WTC11 (cell line): ENCODE results near the gene RBM20. TPM values are rescaled to one million over a fixed set of nuclear protein-coding genes. Genes with fewer than 3 reads are reported as not detected.

ENCODE experiments used
- ATAC-seq: fragments of 200-7000 bp; cut with Tn5 transposase; 2 replicates; pipeline ENCODE4 v1.10.0; 2021; ENCODE audit warnings: mild to moderate bottlenecking, moderate library complexity
- CTCF ChIA-PET: fragments of 300-600 bp; sonication (Branson Sonifier 250); formaldehyde crosslinking; loops from one replicate; lab custom pipeline; 2021; ENCODE audit warnings: antibody characterized with exemption; lab: Charles Lee
- POLR2A ChIA-PET: fragments of 350-600 bp; sonication (Branson Sonifier 250); formaldehyde crosslinking; loops from one replicate; lab custom pipeline; 2021; ENCODE audit warnings: antibody characterized with exemption; lab: Charles Lee
- DNase-seq: peaks from one replicate; pipeline ENCODE4 v3.0.0; 2021; ENCODE audit warnings: low spot score
- H3K27ac Mint-ChIP-seq: 2 replicates; pipeline ENCODE4 v1.8.0; 2021; ENCODE audit warnings: mixed read lengths
- H3K27me3 Mint-ChIP-seq: 2 replicates; pipeline ENCODE4 v1.8.0; 2021; ENCODE audit warnings: low read depth, mild to moderate bottlenecking, moderate library complexity, mixed read lengths
- H3K36me3 Mint-ChIP-seq: 2 replicates; pipeline ENCODE4 v1.8.0; 2021; ENCODE audit warnings: mixed read lengths
- H3K4me1 Mint-ChIP-seq: 2 replicates; pipeline ENCODE4 v1.8.0; 2022; ENCODE audit warnings: mixed read lengths
- H3K4me3 Mint-ChIP-seq: 2 replicates; pipeline ENCODE4 v1.8.0; 2021; ENCODE audit warnings: mild to moderate bottlenecking, moderate library complexity, mixed read lengths
- H3K9me3 Mint-ChIP-seq: 2 replicates; pipeline ENCODE4 v1.8.0; 2021; ENCODE audit warnings: mixed read lengths
- EMX1 ChIP-seq: fragments of 250-450 bp; sonication (Bioruptor Pico); IDR thresholded peaks from 2 replicates; pipeline ENCODE4 v1.8.0; 2021; ENCODE audit warnings: mild to moderate bottlenecking
- FOXP4 ChIP-seq: sonication (generic); formaldehyde crosslinking; IDR thresholded peaks from 2 replicates; pipeline ENCODE4 v1.8.0; 2022; ENCODE audit warnings: mild to moderate bottlenecking, missing genetic modification reagents
- GRHL2 ChIP-seq: fragments of 250-450 bp; sonication (Bioruptor Pico); IDR thresholded peaks from 2 replicates; pipeline ENCODE4 v1.8.0; 2022; ENCODE audit warnings: mild to moderate bottlenecking, moderate library complexity; ENCODE audit not compliant: insufficient replicate concordance, severe bottlenecking
- HMGXB4 ChIP-seq: sonication (generic); formaldehyde crosslinking; IDR thresholded peaks from 2 replicates; pipeline ENCODE4 v1.8.1; 2023; ENCODE audit warnings: mild to moderate bottlenecking, moderate library complexity, missing genetic modification reagents
- IRF2 ChIP-seq: sonication (generic); formaldehyde crosslinking; IDR thresholded peaks from 2 replicates; pipeline ENCODE4 v1.8.0; 2022; ENCODE audit warnings: low read depth, missing genetic modification reagents, borderline replicate concordance
- JUN ChIP-seq: sonication (generic); formaldehyde crosslinking; IDR thresholded peaks from 2 replicates; pipeline ENCODE4 v1.8.0; 2023; ENCODE audit warnings: mild to moderate bottlenecking, missing genetic modification reagents
- KAT7 ChIP-seq: sonication (generic); formaldehyde crosslinking; IDR thresholded peaks from 2 replicates; pipeline ENCODE4 v1.8.1; 2023; ENCODE audit warnings: missing genetic modification reagents, mild to moderate bottlenecking, borderline replicate concordance
- NFE2L1 ChIP-seq: sonication (generic); formaldehyde crosslinking; IDR thresholded peaks from 2 replicates; pipeline ENCODE4 v1.8.1; 2023; ENCODE audit warnings: missing genetic modification reagents
- NR3C1 ChIP-seq: sonication (generic); formaldehyde crosslinking; conservative IDR thresholded peaks from 2 replicates; pipeline ENCODE4 v1.8.1; 2023; ENCODE audit warnings: low read depth, mild to moderate bottlenecking, missing genetic modification reagents
- PRDM15 ChIP-seq: sonication (generic); formaldehyde crosslinking; IDR thresholded peaks from 2 replicates; pipeline ENCODE4 v1.8.0; 2022; ENCODE audit warnings: missing genetic modification reagents
- RORB ChIP-seq: fragments of 250-450 bp; sonication (Bioruptor Pico); IDR thresholded peaks from 2 replicates; pipeline ENCODE4 v1.9.0; 2021; ENCODE audit warnings: mild to moderate bottlenecking
- STAT6 ChIP-seq: sonication (generic); formaldehyde crosslinking; conservative IDR thresholded peaks from 2 replicates; pipeline ENCODE4 v1.8.1; 2023; ENCODE audit warnings: mild to moderate bottlenecking, low read depth, missing genetic modification reagents, moderate library complexity
- TP53 ChIP-seq: sonication (generic); formaldehyde crosslinking; IDR thresholded peaks from 2 replicates; pipeline ENCODE4 v1.8.1; 2023; ENCODE audit warnings: mild to moderate bottlenecking, missing genetic modification reagents
- ZNF138 ChIP-seq: sonication (generic); formaldehyde crosslinking; conservative IDR thresholded peaks from 2 replicates; pipeline ENCODE4 v1.8.1; 2022; ENCODE audit warnings: mild to moderate bottlenecking, moderate library complexity, missing genetic modification reagents
- ZNF263 ChIP-seq: sonication (generic); formaldehyde crosslinking; IDR thresholded peaks from 2 replicates; pipeline ENCODE4 v1.8.1; 2022; ENCODE audit warnings: low read depth, mild to moderate bottlenecking, moderate library complexity, missing genetic modification reagents
- ZNF532 ChIP-seq: fragments of 250-450 bp; sonication (Bioruptor Pico); IDR thresholded peaks from 2 replicates; pipeline ENCODE4 v1.9.0; 2021; ENCODE audit warnings: mild to moderate bottlenecking, borderline replicate concordance
- total RNA-seq: library from RNA; stranded (reverse); gene quantifications from 3 replicates; pipeline ENCODE4 v1.2.3, GENCODE V29; 2021

The RBM20 gene
- total RNA-seq, 1 experiment from 2014 or later, result 0.52 TPM

GRCh38 chr10:110636932-110637557 is 7.1 kb upstream of the RBM20 start:
- CTCF ChIA-PET, result interaction anchor here (0.6 to 1.3 kb wide), 5 partner anchors 23 to 44 kb away, joined by 3 to 11 read pairs (median 4); no protein-coding TSS in a partner anchor
- Mint-ChIP-seq H3K27me3 (peaks cover 10% of the 10 kb centered on the region), H3K27ac (no peak overlapping the region), H3K4me3 (no peak overlapping the region), H3K9me3 (no peaks in the 10 kb centered on the region), H3K36me3 (no peaks in the 10 kb centered on the region), H3K4me1 (peaks cover 31% of the 10 kb centered on the region)
- POLR2A ChIA-PET, result no interaction called here
- TF ChIP-seq ZNF263 (CRISPR knock-in tag) (no peak), EMX1 (no peak), NR3C1 (CRISPR knock-in tag) (no peak), TP53 (CRISPR knock-in tag) (no peak), STAT6 (CRISPR knock-in tag) (no peak), JUN (no peak), ZNF138 (no peak), KAT7 (CRISPR knock-in tag) (no peak), FOXP4 (CRISPR knock-in tag) (no peak), NFE2L1 (CRISPR knock-in tag) (no peak), RORB (CRISPR knock-in tag) (no peak), IRF2 (CRISPR knock-in tag) (no peak), PRDM15 (no peak), HMGXB4 (CRISPR knock-in tag) (no peak), ZNF532 (CRISPR knock-in tag) (no peak), GRHL2 (no peak)
- ATAC-seq (peak; percentile 22), DNase-seq (no peak)
